ENCODE results near the gene ELL.
A peak's percentile ranks its signal among the peaks of the same experiment; 100 is the strongest.
"Not testable (repeated sequence)": the region's sequence is repeated elsewhere in the genome, so short reads cannot be mapped to it uniquely, and the experiment has no call there.

Gene ELL

GRCh38 chr19:18529782-18530181 is 7.9 kb upstream of the ELL start:
- DNase-seq: no peak

GRCh38 chr19:18526316-18526715 is 4.4 kb upstream of the ELL start:
- DNase-seq: no peak

GRCh38 chr19:18523841-18524240 is 2.0 kb upstream of the ELL start:
- DNase-seq: no peak

- not testable (repeated sequence) for DNase-seq
These were observed 1.1 kb upstream of the ELL start for GRCh38 chr19:18522862-18523440.

- peak; percentile 100 for DNase-seq
These were observed 423 bp upstream of the ELL start for GRCh38 chr19:18522124-18522861.

GRCh38 chr19:18520848-18521691 is 800 bp downstream of the ELL start:
- peak; percentile 44 for DNase-seq

- peak; percentile 55 for DNase-seq
These were observed 1.7 kb downstream of the ELL start for GRCh38 chr19:18519962-18520847.

- DNase-seq: no peak
These were observed 3.2 kb downstream of the ELL start for GRCh38 chr19:18518639-18519038.

- DNase-seq: no peak
These were observed 4.3 kb downstream of the ELL start for GRCh38 chr19:18517606-18518005.

GRCh38 chr19:18515959-18516358 is 5.9 kb downstream of the ELL start:
- DNase-seq: no peak

- DNase-seq: no peak
These were observed 6.8 kb downstream of the ELL start for GRCh38 chr19:18514800-18515682.

- DNase-seq: no peak
These were observed 8.0 kb downstream of the ELL start for GRCh38 chr19:18513868-18514267.

GRCh38 chr19:18510216-18510615 is 11.7 kb downstream of the ELL start:
- DNase-seq: no peak

- DNase-seq: no peak
These were observed 13.3 kb downstream of the ELL start for GRCh38 chr19:18508585-18508984.

GRCh38 chr19:18507727-18508440 is 14.0 kb downstream of the ELL start:
- DNase-seq: no peak

GRCh38 chr19:18507021-18507726 is 14.7 kb downstream of the ELL start:
- no peak for DNase-seq

GRCh38 chr19:18506101-18506930 is 15.6 kb downstream of the ELL start:
- DNase-seq: no peak

GRCh38 chr19:18504886-18505610 is 16.8 kb downstream of the ELL start:
- DNase-seq: no peak

All from activated CD4-positive, CD25-positive, alpha-beta regulatory T cell treated with anti-CD3 and anti-CD28 coated beads, Interleukin-2, amount 50 U/mL, for 72 hours (primary cell).